Measurements from ENCODE around the gene CNST. TPM values are rescaled to one million over a fixed set of nuclear protein-coding genes. Genes with fewer than 3 reads are reported as not detected.

CNST gene
- total and polyA plus RNA-seq, 2 of the 13 experiments (the other 11 are each of a cell fraction or from before 2014, with no cell fraction given): 6.3 to 12.4 TPM

- WGBS (ENCODE audit: low lambda C conversion rate): 90% methylated on average over 4 of the region's 4 CpGs
These were observed 52.1 kb downstream of the CNST start for GRCh38 chr1:246618240-246618808.

More at GRCh38 chr1:246618240-246618808, 52.1 kb downstream of the CNST start:
- Histone ChIP-seq H3K9ac (ENCODE audit: insufficient read depth, low read depth, low read length) (no peak overlapping the region), H3K4me1 (ENCODE audit: insufficient read depth, low read length) (no peaks in the 10 kb centered on the region), H3K79me2 (ENCODE audit: insufficient read depth, low read length) (no peaks in the 10 kb centered on the region), H2AFZ (ENCODE audit: low read length) (no peak overlapping the region), H3K27ac (ENCODE audit: extremely low read length, insufficient read depth, low read length) (no peak overlapping the region), H3K4me3 (replicated peaks in 1 of 3; ENCODE audit: insufficient read depth in 1 of 3, low read depth in 2 of 3, low read length in 3 of 3) (no peak overlapping the region), H3K36me3 (replicated peaks in 1 of 2; ENCODE audit: control insufficient read depth in 1 of 2, insufficient read depth in 2 of 2, low read length in 2 of 2) (peaks cover 0 to 16% of the 10 kb centered on the region in 2 experiments; a peak in 1 of 5 replicates), H3K9me3 (ENCODE audit: low read length) (no peaks in the 10 kb centered on the region), H3K27me3 (ENCODE audit: control insufficient read depth in 1 of 2, insufficient read depth in 2 of 2, low read length in 2 of 2) (no peaks in the 10 kb centered on the region), H3K4me2 (ENCODE audit: low read depth, low read length) (no peak overlapping the region), H4K20me1 (ENCODE audit: insufficient read depth, low read length) (no peaks in the 10 kb centered on the region)
- intact Hi-C loops (cut with micrococcal nuclease; ENCODE audit: unreplicated experiment): no loop called here
- ATAC-seq (no peak), FAIRE-seq (no peak), DNase-seq (ENCODE audit: low spot score) (no peak)
- POLR2A ChIA-PET: no interaction called here
- no TSS peak for BruUV-seq (replicated peaks)
- CTCF ChIA-PET (ENCODE audit: low intra/inter-chr PET ratio, low total read pairs): no interaction called here
- in situ Hi-C loops (cut with HindIII; ENCODE audit: extremely low pct_ligation_motif_present, low pct_unique_long_range_greater_than_20kb): no loop called here
- TF ChIP-seq NFIB (CRISPR knock-in tag; IDR thresholded peaks at IDR 0.05; ENCODE audit: borderline replicate concordance) (no peak), CHD2 (IDR thresholded peaks at IDR 0.05; ENCODE audit: low read depth, low read length) (no peak), ZMYM3 (CRISPR knock-in tag; IDR thresholded peaks at IDR 0.05) (no peak), ZNF629 (CRISPR knock-in tag; conservative IDR thresholded peaks at IDR 0.05) (no peak), ZBTB25 (CRISPR knock-in tag; IDR thresholded peaks at IDR 0.05) (no peak), ISL2 (CRISPR knock-in tag; IDR thresholded peaks at IDR 0.05) (no peak), NCOA1 (CRISPR knock-in tag; IDR thresholded peaks at IDR 0.05) (no peak), HNF4A (CRISPR knock-in tag; IDR thresholded peaks at IDR 0.05) (no peak), ZNF773 (CRISPR knock-in tag; IDR thresholded peaks at IDR 0.05; ENCODE audit: borderline replicate concordance) (no peak), ZMYM4 (CRISPR knock-in tag; IDR thresholded peaks at IDR 0.05) (no peak), MXD4 (CRISPR knock-in tag; IDR thresholded peaks at IDR 0.05) (no peak), ZBTB4 (CRISPR knock-in tag; IDR thresholded peaks at IDR 0.05; ENCODE audit: borderline replicate concordance) (no peak), PRDM15 (CRISPR knock-in tag; IDR thresholded peaks at IDR 0.05) (no peak), TARDBP (CRISPR knock-in tag; IDR thresholded peaks at IDR 0.05) (no peak), ZNF737 (CRISPR knock-in tag; IDR thresholded peaks at IDR 0.05; ENCODE audit: borderline replicate concordance) (no peak), ZNF558 (CRISPR knock-in tag; IDR thresholded peaks at IDR 0.05; ENCODE audit: borderline replicate concordance) (no peak), ZNF740 (CRISPR knock-in tag; IDR thresholded peaks at IDR 0.05) (no peak)

All from HepG2 (cell line).